NCI-H226 (cell line): ENCODE data around the gene ARHGAP4.

Experiments
- DNase-seq: peaks from one replicate; pipeline ENCODE4 v3.0.0-alpha.2; 2015

ARHGAP4 gene

DNA sequence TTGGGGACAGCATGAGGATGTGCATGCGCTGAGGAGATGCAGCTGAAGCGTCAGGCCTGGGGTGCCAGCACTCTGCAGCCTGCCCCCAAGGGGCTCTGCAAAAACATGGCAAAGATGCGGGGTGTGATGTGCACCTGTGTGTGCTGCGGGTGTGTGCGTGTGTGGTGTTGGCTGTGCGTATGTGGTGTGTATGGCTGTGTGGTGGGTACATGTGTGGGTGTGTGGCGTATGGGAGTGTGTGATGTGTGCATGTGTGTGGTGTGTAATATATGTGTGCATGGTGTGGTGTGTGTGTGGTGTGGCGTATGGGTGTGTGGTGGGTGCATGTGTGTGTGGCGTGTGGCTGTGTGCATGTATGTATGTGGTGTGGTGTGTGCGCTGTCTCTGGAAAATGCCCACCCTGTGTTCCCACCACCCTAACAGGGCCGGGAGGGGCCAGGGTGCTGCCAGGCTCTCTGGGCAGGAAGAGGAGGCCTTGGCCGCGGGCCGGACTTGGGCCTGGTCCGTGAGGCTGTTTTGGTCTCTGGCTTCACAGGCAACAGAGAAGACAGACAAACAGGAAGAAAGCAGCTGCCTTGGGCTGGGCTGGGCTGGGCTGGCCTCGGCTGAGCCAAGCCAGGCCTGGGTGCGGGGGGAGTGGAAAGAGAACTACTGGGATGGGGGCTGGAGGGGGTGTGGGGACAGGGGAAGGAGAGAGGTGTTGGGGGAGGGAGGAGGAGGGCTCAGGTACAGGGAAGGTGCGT, 22.7 kb downstream of the ARHGAP4 start:
- peak; percentile 20 for DNase-seq

DNA sequence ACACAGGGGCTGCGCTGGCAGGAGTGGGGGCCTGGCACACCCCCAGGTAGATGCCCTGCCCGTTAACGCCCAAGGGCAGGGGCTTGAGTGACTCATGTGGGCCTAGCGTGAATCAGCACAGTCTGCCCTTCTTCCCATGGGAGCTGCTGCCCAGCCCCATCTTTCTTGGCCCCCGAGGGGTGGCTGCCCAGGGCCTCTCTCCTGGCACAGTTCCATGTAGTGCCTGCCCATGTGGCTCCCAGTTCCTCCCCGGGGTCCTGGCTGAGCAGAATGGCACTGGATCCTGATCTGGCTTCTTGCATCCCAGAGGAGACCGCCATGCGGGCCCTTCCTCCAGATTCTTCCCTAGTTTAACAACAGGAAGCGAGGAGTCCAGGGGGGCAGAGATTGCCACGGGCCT, 23.7 kb downstream of the ARHGAP4 start:
- peak; percentile 61 for DNase-seq

DNA sequence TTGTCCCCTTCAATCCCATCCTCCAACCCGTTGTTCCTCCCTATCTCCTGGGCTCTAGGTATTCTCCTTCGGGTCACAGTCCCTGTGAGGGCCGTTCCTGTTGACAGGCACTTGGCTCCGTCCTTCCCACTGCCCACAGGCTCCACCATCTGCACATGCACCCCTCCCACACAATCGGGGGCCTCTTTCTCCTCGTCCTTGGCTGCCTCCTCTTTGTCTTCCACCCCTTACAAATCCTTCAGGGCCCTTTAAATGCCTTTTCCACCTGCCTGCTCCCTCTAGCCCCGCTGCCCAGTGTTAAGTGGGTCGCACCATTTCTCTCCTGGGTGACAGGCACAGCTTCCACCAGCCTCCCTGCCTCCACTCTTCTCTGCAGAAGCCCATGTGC, 24.3 kb downstream of the ARHGAP4 start:
- DNase-seq = no peak

DNA sequence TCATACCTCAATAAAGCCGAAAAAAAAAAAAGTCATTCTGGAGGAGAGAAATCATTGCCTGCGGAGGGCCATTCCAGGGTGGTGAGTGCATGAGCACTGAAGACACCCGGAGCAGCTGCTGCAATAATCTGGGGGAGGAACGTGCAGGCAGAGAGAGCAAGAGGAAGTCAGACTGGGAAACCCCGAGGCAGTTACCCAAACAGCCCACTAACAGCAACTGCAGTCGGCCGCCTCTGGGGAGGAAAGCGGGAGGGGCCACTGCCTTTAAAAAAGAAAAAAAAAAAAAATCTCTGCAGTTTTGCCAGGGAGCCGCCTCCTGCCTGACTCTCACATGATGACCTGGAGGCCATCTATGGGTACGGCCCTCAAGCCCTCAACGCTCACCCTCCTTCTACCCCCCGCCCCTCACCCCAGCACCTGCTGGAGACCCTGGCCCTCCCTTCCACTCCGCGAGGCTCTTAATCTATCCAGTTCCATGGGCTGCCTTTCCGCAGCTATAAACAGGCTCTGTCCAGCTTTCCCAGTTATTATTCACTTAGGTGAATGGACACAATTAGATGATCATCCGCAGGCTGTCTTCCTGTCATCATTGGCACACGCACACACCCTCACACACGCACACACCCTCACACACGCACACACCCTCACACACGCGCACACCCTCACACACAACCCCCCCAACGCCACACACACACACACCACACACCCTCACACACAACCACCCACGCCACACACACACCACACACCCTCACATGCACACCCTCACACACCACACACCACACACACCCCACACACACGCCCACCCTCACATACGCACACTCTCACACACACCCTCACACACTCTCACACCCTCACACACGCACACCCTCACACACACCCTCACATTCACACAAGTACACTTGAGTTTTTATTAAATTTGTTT, 25.0 kb downstream of the ARHGAP4 start:
- peak; percentile 93 for DNase-seq

DNA sequence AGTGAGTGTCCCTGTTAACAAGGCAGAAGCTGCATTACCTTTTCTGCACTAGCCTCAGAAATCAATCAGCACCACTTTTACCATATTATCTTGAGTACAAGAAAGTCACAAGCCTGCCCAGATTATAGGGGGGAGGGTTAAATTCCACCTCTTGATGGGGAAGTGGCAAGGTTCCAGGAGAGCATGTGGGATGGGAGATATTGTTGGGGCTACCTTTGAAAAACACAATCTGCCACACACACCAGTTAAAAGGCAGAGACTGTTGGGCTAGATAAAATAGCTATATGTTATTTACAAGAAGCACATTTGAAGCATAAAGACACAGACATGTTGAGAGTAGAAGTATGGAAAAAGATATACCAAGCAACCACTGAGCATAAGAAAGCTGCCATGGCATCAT, 28.2 kb downstream of the ARHGAP4 start:
- DNase-seq = no peak

DNA sequence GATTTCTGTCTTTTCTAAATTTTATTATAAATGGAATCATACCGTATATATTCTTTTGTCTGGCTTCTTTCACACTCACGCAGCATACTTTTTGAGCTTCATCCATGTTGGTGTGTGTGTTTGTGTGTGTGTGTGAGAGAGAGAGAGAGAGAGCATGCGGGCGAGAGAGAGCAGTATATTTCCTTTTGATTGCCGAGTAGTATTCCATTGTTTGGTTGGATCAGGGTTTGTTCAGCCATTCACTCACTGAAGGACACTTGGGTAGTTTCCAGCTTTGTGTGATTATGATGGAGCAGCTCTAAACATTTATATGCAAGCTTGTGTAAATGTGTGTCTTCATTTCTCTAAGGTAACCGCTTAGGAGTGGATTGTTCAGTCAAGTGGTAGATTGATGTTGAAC, 36.9 kb downstream of the ARHGAP4 start:
- DNase-seq = no peak

DNA sequence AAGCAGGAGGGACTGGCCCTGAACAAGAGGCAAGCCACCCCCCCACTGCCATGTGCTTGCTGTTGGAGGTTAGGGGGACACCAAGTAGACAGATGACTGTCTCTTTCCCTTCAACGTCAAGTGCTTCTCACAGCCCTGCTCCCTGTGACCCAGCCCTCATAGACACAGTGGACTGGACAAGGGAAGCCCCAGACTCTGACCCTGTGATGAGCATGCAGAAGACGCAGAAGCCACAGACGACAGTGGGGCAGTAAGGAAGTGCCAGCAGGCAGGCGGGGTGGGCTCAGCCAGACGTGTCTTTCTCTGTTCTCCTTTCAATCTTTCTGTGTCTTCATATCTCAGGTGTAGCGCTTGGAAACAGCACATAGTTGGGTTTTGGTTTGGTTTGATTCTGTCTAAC, 37.7 kb downstream of the ARHGAP4 start:
- DNase-seq = no peak

DNA sequence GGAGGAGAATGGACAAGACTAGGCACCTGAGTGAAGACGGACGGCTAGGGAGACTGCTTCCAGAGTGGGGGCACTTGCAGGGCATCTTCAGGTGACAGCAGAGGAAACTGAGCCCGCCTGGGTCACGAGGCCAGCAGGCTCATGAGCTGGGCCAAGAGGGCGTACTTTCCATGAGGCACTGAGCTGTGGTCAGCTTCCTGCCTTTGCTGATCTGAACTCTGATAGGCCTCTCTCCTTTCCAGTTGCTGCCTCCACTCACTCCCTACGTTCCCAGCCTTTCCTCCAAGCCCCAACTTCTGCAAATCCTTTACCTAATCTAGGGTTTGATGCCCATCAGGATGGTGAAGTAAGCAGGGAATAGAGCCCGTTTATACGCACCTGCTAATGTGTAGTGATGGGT, 38.7 kb downstream of the ARHGAP4 start:
- no peak for DNase-seq

DNA sequence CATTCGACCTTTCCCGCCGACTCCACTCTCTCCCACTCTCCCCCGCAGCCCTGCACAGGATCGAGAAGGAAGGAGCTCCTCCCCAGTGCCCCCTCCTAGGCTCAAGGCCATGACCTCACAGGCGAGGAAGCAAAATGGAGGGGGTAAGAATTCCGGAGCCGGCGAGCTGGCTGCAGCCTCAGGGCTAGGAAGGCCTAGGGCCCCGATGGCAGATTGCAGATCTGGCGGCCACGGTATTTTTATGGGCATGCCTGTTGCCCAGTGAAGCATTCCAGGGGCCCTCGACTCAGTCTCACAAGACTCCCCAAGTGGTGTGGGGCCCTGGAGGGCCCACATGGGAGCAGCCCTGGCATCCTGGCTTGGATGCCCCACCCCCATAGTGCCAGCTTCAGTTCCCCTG, 39.1 kb downstream of the ARHGAP4 start:
- DNase-seq = no peak

DNA sequence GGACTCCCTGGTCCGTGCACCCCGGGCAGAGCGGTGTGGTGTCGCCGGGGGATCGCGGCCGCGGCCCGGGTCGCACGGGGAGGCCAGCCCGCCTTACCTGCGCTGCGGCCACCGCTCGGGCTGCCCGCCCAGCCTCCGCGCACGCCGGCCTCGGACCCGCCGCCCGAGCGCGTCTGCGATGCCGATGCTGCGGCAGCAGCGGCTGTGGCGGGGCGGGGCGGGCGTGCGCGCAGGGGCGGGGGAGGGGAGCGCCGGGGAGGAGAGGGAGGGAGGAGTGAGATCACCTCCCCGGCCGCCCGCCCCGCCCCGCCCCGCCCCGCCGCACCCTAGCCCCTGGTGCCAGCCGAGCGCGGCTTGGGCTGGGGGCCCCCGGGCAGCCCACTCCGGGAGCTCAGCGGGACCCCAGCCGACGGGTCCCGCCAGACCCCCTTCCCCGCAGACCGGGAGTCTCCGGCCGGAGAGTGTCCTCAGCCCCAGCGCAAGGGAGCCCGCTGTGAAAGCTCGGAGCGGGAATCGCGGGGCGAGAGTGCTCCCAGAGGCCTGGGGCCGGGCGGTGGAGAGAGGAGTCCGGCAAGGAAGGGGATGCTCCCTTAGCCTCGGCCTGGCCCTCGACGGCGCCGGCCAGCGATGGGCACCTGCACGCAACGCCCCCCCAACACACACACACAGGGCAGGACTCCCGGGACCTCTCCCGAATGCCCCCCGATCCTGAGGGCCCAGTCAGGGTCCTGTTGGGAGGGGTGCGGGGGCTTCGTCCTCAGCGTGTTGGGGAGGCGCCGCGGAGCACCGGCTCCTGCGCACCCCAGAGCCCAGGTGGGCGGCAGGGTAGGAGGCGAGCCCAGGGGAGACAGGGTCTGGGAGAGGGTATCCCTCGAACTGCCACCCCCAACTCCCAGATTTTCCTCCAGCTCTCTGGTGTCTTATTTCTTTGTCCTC, 39.8 kb downstream of the ARHGAP4 start, which contains the start of gene L1CAM:
L1CAM (minus strand) TSS at position 206 of the 936 bp plus-strand sequence. CDS start 10,337 bp downstream, outside the sequence.
- no peak for DNase-seq

DNA sequence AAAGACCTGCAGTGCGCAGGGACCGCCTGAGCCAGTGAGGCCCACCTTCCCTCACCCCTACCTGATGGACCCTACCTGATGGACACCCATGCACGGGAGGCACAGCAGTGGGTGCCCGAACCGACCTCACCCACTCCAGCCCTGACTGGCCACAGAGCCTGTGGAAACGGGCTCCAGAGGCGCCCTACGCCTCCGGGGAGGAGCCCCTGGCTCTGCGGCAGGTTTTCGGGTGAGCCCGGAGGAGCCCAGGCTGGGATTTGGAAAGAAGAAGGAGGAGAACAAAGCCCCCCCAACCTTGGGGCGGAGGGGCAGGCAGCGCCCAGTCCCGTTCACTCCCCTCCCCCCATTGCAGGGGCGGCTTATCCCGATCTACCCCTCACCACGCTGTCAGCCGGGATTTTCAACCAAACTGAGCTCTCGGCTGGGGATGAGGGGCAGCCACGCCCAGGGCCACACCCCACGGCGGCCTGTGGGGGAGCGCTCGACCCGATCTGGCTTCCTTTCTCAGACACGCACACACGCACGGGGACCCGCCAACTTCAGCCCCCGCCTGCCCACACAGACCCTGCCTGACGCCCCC, 40.8 kb downstream of the ARHGAP4 start:
- DNase-seq = no peak

DNA sequence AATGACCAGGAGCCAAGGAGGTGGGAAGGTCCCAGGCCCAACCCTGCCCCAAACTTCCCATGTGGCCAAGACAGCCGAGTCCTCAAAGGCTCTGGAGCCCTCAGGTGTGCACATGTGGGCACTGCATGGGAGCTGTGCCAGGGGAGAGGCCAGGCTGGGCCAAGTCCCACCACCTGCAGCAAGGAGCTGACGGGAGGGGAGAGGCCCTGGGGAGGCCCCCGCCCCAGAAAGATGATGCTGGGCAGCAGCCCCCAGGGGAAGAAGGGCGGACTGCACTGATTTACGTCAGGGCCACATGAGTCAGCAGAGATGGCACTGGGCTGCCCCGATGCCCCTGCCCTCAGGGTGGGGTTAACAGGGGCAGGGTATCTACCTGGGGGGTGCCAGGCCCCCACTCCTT, 41.5 kb downstream of the ARHGAP4 start:
- DNase-seq = peak; percentile 42

DNA sequence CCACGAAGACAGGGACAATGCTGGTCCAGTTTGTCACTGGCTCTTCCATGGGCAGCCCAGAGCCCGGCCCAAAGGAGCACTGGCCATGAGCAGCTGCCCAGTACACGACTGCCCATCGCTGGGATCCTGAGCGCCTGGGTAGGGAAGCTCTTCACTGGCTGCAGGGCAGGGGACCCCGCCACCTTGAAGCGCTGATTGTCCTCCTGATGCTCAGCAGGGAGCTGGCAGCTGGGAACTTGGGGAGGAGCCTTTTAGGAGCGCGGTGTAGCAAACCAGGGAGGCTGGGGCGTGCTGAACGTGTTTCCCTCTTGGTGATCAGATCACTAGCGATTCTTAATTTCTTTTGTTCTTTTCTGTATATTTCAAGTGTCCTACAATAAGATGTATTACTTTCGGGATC, 41.9 kb downstream of the ARHGAP4 start:
- no peak for DNase-seq

DNA sequence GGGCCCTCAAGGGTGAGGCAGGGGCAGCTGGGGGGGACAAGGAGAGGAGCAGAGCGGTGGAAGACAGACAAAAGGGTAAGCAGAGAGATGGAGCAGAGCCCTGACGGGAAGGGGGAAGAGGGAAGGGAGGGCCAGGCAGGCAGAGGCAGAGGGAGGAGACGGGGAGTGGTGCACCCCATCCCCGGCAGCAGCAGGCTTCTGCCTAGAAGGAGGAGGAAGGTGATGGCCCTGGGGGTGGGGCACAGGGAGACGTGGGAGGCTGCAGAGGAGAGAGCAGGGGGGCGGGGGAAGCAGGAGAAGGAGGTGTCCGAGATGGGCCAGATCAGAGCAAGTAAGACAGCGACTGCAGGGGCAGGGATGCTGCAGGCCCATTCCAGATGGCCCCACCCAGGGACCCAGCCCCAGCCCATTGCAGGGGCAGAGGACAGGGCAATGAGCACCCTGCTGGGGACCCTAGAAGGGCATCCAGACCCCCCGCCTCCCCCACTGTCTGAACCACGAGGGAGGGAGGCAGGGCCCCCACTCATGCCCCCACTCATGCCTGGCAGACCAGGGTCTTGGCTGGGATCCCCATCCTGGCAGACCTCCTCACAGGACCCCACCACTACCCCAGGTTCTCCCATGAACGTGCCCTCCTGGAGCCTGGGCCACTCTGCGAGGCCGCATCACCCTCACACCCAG, 42.8 kb downstream of the ARHGAP4 start:
- no peak for DNase-seq

DNA sequence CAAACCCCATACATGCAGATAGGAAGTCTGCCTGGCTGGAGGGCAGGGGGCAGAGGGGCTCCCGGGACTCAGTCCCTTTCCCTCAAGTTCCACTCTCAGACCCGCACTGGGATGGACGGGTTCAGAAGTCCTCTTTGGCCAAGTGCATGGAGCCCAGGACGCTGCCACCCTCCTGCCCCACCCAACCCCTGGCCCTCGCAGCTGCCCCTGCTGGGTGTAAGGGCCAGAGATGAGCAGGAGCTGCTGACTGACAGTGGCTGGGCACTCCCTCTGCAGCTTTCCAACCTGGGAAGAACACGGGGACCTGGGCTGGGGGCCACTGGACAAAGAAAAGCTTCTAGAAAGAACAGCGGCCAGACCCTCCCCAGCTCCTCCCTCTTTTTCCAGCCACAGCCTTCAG, 43.5 kb downstream of the ARHGAP4 start:
- DNase-seq = no peak

DNA sequence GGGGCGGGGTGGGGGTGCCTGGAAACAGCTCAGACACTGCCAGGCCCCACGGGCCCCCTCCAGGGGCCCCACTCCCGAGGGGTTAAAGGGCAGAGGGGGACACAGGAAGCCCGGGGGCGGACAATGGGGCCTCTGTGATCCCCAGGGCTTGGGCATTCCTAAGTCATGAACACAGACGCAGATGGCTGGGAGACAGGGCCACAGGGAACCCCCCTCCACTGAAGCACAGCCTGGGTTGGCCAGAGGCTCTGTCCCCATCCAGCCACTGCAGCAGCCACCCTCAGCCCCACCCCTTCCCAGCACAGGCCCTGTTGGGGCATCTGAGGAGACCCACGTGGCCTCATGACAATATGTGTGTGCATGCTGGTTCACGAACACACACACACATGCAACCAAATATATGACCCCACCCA, 44.0 kb downstream of the ARHGAP4 start:
- no peak for DNase-seq

DNA sequence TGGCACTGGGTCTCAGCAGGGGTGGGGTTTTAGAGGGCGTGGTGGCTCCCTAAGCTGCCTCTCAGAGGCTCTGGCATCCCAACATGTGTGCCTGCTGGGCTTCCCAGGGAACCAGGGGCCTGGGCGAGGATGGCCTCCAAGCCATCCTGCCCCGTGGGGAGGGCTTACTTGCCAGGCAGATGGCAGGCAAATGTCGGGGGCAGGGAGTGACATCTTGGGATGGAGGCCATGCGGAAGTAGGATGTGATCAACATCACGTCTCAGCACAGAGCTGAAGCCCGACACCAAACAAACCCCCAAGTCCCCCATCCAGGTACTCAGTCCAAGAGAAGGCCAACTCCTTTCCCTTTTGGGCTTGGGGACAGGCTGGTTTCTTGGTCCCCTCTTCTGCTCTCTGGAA, 44.8 kb downstream of the ARHGAP4 start:
- no peak for DNase-seq

DNA sequence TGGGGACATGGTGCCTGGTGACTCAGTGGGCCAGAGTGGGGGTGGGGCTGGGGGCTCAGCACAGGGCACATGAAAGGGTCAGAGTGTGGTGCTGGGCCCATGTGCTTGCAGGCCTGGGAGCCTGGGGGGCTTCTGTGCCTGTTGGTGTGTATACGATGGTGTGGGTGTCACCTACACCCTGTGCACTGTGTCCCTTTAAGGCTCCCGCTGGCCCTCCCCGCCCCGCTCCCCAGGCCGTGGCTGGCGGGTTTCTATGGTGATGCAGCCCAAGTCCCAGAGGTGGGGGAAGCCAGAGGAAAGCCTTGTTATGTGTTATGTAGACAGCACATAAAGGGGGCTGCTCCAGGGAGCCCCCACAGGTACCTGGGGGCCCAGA, 45.6 kb downstream of the ARHGAP4 start:
- DNase-seq = no peak

DNA sequence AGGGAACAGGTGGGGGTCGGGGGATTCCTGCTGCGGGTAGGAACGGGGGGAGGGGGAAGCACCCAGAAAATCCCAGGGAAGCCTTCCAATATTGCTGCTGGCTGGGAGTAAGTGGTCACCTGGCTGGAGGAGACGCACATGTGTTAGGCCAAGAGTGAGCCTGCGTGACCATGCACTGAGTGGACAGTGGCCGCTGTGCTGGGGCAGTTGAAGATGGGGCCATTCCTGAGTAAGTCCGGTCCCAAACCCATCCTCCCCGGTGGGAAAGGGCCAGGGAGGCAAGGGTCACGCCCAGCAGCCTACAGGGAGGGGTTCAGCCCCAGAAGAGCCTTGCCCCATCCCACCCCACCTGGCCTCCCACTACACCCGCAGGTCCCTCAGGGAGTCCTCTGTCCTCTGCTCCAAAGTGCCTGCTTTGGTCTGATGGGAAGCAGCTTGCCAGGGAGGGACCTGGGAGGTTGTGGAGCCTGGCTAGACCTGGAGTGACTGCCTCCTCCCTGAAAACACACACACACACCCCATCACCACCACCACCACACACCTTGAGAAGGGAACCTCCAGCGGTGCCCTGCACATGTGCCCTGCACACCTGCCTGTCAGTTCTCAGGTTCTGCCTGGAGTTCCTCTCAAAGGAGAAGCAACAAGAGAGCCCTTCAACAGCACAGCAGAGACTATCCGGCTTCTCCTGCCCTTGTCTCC, 46.2 kb downstream of the ARHGAP4 start:
- DNase-seq = no peak

DNA sequence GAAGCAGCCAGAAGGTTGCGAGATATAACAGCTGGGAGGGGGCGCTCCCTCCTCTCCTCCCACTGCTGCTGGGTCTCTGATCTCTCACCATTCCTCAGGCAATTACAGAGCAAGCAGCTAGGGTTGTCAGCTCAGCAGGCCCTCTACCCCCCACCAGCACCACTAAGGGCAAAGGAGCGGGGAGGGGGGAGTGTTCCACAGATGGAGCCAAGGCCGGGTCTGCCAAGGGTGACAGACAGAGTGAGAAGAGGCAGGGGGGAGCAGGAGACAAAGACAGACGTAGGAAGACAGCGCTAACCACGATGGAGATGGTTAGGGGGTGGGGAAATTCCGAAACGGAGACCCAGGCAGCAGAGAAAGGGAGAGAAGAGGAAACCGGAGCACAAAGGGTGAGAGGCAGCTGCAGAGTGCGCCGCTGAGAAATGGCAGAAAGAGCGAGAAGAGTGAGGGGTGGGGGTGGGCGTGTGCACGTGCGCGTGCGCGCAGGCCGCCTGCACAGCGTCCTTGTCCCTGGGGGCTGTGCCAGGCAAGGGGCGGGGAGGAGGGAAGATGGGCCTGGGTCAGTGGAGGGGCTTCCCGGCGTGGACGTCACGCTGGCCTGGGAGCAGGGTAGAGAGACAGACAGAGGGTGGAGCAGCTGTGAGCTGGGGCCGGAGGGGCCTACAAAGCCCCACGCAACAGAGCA, 47.0 kb downstream of the ARHGAP4 start:
- DNase-seq = no peak

DNA sequence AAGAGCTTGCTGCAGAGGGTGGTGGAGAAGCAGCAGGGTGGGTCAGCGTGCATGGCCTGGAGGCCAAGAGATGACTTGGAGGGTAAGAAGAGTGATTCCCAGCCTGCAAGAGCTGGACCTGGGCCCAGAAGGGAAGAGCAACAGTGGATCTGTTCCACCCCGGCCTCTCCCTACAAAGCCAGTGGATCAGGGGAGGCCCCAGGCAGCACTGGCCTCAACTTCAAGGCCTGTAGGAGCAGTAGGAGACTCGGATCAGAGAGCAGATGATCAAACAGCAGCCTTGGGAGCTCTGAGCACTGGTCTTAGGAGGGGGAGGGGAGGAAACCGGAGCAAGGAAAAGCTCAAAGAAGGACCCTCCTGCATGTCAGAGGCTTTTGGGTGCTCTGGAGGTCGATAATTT, 47.7 kb downstream of the ARHGAP4 start:
- no peak for DNase-seq
